Psoas muscle (tissue), 8 donors: ENCODE measurements around the gene PCDHA5. TPM values are rescaled to one million over a fixed set of nuclear protein-coding genes. Genes with fewer than 3 reads are reported as not detected.
"Not testable (repeated sequence)": the region's sequence is repeated elsewhere in the genome, so short reads cannot be mapped to it uniquely, and the experiment has no call there.

ENCODE experiments used
- ATAC-seq, 4 donors: fragments of 200-7000 bp; cut with Tn5 transposase; one replicate each; pipeline ENCODE4 v1.9.1; 2020; ENCODE audit warnings: moderate library complexity in 3 of 4, mild to moderate bottlenecking in 2 of 4
- DNase-seq, 2 donors: peaks; one replicate each; pipeline ENCODE4 v3.0.0-alpha.2; 2020
- H3K27ac ChIP-seq: fragments of 200-600 bp; one replicate; pipeline ENCODE4 v1.8.0; 2022
- H3K27me3 ChIP-seq, 3 donors: fragments of 200-600 bp in 1 of 3; one replicate each; pipeline versions ENCODE4 v1.6.1 to v1.8.0; 2013 to 2022; ENCODE audit warnings: low read length in 2 of 3, mild to moderate bottlenecking in 2 of 3, moderate library complexity in 1 of 3; ENCODE audit not compliant: insufficient read depth in 3 of 3
- H3K36me3 ChIP-seq, 2 donors: fragments of 200-600 bp in 1 of 2; one replicate each; pipeline versions ENCODE4 v1.6.1 to v1.8.0; 2013 to 2022; ENCODE audit warnings: low read depth in 1 of 2, mild to moderate bottlenecking in 1 of 2, moderate library complexity in 1 of 2; ENCODE audit not compliant: insufficient read depth in 1 of 2
- H3K4me1 ChIP-seq: fragments of 200-600 bp; one replicate; pipeline ENCODE4 v1.8.0; 2022
- H3K4me3 ChIP-seq: fragments of 200-600 bp; one replicate; pipeline ENCODE4 v1.8.0; 2022; ENCODE audit warnings: mild to moderate bottlenecking
- H3K9me3 ChIP-seq: fragments of 200-600 bp; one replicate; pipeline ENCODE4 v1.8.0; 2022
- WGBS, 3 donors: extraction: QIAGEN DNeasy Blood & Tissue Kit; methylation state at CpG; one replicate each; pipeline versions ENCODE4 v1.1.6 to v1.1.7; 2013; 5-methylcytosine and 5-hydroxymethylcytosine counted together
- intact Hi-C, 2 donors: fragments of 100-400 bp; cut with DNase I; formaldehyde crosslinking; loops; one replicate each; pipeline versions ENCODE4 v1.11.0 to v1.14.2; 2022
- polyA plus RNA-seq, 3 donors: library from polyadenylated mRNA; stranded (reverse); fragments of 200-250 nt; gene quantifications; one replicate each; pipeline ENCODE4 v1.2.3, GENCODE V29; 2013
- total RNA-seq, 4 donors: library from RNA; stranded (reverse); fragmentation: NEBNext Ultra II Directional in 2 of 4; extraction: Animal tissue kit (Norgen Biotek cat#: 25700) in 2 of 4; gene quantifications; one replicate each; pipeline versions ENCODE4 v1.2.1 to v1.2.4, GENCODE V29; 2021 to 2023
- TF ChIP-seq, protein P1 (sequence below): fragments of 200-600 bp; IDR thresholded peaks from one replicate; pipeline ENCODE4 v1.8.0; 2022; ENCODE audit warnings: antibody characterized with exemption
- donor health status: healthy with polysubstance abuse.
- donor health status: DM: no; HTN: no; CAD: no; lungs with moderate emphysema.
- donor health status: Bipolar disorder and iron deficiency.
- donor health status: healthy.
- donor health status: DM: yes; HTN: yes; CAD: no.
- donor health status: DM: no; HTN: no; CAD: no.
- donor health status: DM: no; HTN: no; CAD: no.
- donor health status: DM: yes; HTN: yes; CAD: no.

PCDHA5 gene
- total and polyA plus RNA-seq, 7 donors, result 0.01 TPM; not detected in 6

DNA sequence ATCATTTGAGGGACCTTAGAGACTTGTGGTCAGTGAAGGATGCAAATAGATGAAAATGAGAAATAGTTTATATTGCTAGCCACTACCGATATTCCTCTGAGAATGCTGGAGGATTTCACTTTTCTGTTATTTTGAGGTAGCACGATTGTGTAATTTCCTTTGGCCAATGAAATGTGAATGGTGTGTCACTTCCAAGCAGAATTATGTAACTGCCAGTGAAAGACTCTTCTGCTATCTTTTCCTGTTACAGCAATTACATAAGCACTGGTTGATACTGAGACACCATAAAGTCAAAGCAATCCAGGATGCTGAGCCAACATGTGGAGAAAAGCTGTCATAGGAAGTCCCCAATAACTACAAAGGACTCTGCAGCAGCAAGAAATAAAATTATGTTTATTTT is 30.3 kb upstream of the PCDHA5 start:
- intact Hi-C loops, result no loop called here
- no peaks in the 10 kb centered on the region for H3K36me3 ChIP-seq
- H3K27me3 ChIP-seq, result peaks cover 2 to 40% (median 15%) of the 10 kb centered on the region in 3 donors
- TF ChIP-seq, protein P1, sequence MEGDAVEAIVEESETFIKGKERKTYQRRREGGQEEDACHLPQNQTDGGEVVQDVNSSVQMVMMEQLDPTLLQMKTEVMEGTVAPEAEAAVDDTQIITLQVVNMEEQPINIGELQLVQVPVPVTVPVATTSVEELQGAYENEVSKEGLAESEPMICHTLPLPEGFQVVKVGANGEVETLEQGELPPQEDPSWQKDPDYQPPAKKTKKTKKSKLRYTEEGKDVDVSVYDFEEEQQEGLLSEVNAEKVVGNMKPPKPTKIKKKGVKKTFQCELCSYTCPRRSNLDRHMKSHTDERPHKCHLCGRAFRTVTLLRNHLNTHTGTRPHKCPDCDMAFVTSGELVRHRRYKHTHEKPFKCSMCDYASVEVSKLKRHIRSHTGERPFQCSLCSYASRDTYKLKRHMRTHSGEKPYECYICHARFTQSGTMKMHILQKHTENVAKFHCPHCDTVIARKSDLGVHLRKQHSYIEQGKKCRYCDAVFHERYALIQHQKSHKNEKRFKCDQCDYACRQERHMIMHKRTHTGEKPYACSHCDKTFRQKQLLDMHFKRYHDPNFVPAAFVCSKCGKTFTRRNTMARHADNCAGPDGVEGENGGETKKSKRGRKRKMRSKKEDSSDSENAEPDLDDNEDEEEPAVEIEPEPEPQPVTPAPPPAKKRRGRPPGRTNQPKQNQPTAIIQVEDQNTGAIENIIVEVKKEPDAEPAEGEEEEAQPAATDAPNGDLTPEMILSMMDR, result no peak
- no peak overlapping the region for H3K27ac ChIP-seq
- H3K9me3 ChIP-seq, result peaks cover 21% of the 10 kb centered on the region
- DNase-seq, result no peak
- no peaks in the 10 kb centered on the region for H3K4me1 ChIP-seq
- no peak overlapping the region for H3K4me3 ChIP-seq
- ATAC-seq, result no peak
- WGBS, 3 donors, result 23 to 36% (median 31%) methylated on average over 2 of the region's 2 CpGs

DNA sequence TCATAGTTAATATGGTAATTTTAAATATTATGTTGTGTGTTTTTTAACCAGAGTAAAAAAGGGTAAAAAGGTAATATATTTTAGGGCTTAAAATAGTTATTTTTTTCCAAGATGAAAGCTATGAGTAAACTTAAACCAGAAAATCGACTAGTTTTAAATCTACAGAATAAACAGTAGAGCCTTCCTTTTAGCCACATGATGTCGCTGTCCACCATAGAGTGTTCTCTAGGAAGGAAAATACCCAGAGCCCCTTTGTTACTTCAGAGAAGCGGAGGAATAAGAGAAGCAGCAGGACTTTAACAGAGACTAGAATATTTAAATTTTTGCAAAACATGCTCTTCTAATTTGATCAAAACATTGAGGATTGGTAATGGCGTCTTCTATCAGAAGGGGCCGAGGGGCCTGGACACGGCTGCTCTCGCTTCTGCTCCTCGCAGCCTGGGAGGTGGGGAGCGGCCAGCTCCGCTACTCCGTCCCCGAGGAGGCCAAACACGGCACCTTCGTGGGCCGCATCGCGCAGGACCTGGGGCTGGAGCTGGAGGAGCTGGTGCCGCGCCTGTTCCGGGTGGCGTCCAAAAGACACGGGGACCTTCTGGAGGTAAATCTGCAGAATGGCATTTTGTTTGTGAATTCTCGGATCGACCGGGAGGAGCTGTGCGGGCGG is 26.7 kb upstream of the PCDHA5 start, which contains the start of gene PCDHA2:
Gene PCDHA2 (plus strand): TSS at position 258 of the 664 bp plus-strand sequence.
- Histone ChIP-seq H3K9me3 (peaks cover 9% of the 10 kb centered on the region), H3K4me1 (no peaks in the 10 kb centered on the region), H3K36me3 (no peaks in the 10 kb centered on the region), H3K27ac (no peak within 1 kb of the TSS), H3K27me3 (peaks cover 2 to 10% (median 8%) of the 10 kb centered on the region in 3 donors), H3K4me3 (no peak within 1 kb of the TSS)
- ATAC-seq (no peak), DNase-seq (no peak)
- WGBS, 3 donors, result 15 to 22% (median 18%) methylated on average over 27 of the region's 27 CpGs
- TF ChIP-seq, protein P1, result no peak
- intact Hi-C loops, result no loop called here

DNA sequence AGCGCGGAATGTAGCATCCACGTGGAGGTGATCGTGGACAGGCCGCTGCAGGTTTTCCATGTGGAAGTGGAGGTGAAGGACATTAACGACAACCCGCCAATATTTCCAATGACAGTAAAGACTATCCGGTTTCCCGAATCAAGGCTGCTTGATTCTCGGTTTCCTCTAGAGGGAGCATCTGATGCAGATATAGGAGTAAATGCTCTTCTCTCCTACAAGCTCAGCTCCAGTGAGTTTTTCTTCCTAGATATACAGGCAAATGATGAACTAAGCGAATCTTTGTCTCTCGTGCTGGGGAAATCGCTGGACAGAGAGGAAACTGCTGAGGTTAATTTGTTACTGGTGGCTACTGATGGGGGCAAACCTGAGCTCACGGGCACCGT is 26.2 kb upstream of the PCDHA5 start:
- Histone ChIP-seq H3K27me3 (peaks cover 2 to 8% (median 7%) of the 10 kb centered on the region in 3 donors), H3K4me3 (no peak overlapping the region), H3K4me1 (no peaks in the 10 kb centered on the region), H3K9me3 (peaks cover 8% of the 10 kb centered on the region), H3K27ac (no peak overlapping the region), H3K36me3 (no peaks in the 10 kb centered on the region)
- TF ChIP-seq, protein P1, result no peak
- WGBS, 3 donors, result 18 to 22% (median 18%) methylated on average over 15 of the region's 15 CpGs
- intact Hi-C loops, result no loop called here
- DNase-seq (no peak), ATAC-seq (no peak)

DNA sequence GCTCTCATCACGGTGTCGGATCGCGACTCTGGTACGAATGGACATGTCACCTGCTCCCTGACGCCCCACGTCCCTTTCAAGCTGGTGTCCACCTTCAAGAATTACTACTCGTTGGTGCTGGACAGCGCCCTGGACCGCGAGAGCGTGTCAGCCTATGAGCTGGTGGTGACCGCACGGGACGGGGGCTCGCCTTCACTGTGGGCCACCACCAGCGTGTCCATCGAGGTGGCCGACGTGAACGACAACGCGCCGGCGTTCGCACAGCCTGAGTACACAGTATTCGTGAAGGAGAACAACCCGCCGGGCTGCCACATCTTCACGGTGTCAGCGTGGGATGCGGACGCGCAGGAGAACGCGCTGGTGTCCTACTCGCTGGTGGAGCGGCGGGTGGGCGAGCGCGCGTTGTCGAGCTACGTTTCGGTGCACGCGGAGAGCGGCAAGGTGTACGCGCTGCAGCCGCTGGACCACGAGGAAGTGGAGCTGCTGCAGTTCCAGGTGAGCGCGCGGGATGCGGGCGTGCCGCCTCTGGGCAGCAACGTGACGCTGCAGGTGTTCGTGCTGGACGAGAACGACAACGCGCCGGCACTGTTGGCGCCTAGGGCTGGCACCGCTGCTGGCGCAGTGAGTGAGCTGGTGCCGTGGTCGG is 25.2 kb upstream of the PCDHA5 start:
- WGBS, 3 donors, result 46 to 57% (median 48%) methylated on average over 57 to 72 of the region's 72 CpGs
- H3K36me3 ChIP-seq, H3K27ac ChIP-seq, H3K27me3 ChIP-seq, ATAC-seq, H3K4me3 ChIP-seq, H3K4me1 ChIP-seq, intact Hi-C loops, H3K9me3 ChIP-seq, DNase-seq: not testable (repeated sequence)

DNA sequence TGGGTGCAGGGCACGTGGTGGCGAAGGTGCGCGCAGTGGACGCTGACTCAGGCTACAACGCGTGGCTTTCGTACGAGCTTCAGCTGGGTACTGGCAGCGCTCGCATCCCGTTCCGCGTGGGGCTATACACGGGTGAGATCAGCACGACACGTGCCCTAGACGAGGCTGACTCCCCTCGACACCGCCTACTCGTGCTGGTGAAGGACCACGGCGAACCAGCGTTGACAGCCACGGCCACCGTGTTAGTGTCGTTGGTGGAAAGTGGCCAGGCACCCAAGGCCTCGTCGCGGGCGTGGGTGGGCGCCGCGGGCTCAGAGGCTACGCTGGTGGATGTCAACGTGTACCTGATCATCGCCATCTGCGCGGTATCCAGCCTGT is 24.7 kb upstream of the PCDHA5 start:
- no peak for ATAC-seq
- no peak for DNase-seq
- 47 to 56% (median 54%) methylated on average over 38 to 39 of the region's 39 CpGs for WGBS, 3 donors
- TF ChIP-seq, protein P1, result no peak
- Histone ChIP-seq H3K9me3 (peaks cover 8% of the 10 kb centered on the region), H3K27ac (no peak overlapping the region), H3K27me3 (peaks cover 2 to 11% (median 7%) of the 10 kb centered on the region in 3 donors), H3K4me3 (no peak overlapping the region), H3K4me1 (no peaks in the 10 kb centered on the region), H3K36me3 (no peaks in the 10 kb centered on the region)
- intact Hi-C loops, result no loop called here
